Measurements from ENCODE around the gene TAPBPL.

The TAPBPL gene

DNA sequence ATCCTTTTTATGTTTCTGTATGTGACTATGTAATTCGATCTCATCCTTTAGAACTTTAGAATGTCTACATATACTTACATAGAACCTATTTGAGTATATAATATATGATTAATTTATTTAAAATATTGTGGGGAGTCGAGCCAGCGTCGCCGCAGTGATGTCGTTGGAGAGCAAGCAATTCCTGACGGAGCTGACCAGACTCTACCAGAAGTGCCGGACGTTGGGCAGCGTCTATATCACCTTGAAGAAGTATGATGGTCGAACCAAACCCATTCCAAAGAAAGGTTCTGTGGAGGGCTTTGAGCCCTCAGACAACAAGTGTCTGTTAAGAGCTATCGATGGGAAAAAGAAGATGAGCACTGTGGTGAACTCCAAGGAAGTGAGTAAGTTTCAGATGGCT lies 13.5 kb upstream of the TAPBPL start:
- DNase-seq, result no peak

DNA sequence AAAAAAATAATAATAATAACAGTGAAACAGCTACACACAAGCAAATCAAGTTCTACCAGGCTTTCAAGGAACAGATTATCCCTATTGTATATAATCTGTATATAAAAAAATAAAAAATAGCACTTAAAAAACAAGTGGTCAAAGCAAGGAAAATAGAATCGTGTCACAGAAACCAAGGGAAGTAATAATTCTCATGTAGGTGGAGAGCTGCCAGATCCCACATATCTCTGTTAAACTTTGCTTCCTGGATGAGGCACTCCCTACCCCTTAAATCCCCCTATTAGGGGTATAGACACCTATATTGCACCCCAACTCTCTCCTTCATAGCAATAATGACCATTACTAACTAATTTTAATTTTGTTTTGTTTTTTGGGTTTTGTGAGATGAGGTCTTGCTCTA lies 11.5 kb upstream of the TAPBPL start:
- DNase-seq, result no peak

DNA sequence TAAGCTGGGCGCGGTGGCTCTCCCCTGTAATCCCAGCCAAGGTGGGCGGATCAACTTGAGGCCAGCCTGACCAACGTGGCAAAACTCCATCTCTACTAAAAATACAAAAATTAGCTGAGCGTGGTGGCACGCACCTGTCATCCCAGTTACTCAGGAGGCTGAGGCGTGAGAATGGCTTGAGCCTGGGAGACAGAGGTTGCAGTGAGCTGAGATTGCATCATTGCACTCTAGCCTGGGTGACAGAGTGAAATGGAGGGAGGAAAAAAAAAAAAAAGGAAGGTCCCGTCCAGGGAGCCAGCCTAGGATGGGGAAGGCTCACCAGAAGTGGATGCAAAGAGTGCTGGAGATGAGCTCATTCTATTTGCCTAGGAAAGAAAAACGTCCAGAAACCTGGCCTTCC lies 9.0 kb upstream of the TAPBPL start:
- no peak for DNase-seq

DNA sequence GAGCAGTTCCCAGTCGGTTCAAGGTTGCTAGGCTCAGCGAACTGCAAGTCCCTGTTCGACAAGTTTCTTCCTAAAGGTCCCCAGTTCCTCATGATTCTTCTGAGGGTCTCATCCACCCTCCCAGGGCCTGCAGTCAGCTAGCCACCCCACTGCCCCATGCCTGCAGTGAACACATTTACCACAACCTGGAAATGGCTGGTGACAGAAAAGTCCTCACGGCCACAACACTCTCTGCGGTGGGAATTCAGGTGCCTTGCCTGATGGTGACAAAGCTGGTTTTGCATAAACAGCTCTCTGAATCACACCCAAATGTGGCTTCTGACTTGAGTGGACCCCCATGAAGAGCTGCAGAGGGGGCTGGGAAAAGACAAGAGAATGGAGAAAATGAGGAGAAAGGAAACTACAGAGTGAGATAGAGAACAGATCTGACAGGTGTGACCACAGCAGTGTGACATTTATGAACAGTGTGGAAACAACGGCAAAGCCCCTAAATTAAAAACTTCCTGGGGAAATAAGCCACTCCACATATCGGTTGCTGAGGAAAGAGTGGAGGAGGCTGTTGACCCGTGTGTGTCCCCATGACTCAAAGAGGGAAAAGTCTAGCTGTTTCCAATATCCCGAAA lies 8.4 kb upstream of the TAPBPL start:
- DNase-seq, result no peak

DNA sequence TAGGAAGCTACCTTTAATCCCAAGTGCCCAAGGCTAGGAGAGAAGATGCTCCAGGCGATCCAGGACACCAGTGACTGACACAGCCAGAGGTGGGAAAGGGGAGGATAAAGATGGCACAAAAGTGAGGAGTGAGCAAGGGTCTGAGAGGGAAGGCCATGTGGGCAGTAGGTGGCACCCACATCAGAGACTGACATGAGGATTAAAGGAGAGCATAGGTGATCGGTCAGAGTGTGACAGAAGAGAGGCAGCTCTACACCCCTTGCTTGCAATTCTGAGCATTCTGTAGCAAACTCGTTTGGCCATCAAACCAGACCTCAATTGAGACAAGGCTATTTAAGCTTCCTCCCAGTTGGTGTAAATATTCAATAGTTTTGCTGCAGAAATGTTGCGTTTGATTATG lies 7.8 kb upstream of the TAPBPL start:
- DNase-seq, result no peak

DNA sequence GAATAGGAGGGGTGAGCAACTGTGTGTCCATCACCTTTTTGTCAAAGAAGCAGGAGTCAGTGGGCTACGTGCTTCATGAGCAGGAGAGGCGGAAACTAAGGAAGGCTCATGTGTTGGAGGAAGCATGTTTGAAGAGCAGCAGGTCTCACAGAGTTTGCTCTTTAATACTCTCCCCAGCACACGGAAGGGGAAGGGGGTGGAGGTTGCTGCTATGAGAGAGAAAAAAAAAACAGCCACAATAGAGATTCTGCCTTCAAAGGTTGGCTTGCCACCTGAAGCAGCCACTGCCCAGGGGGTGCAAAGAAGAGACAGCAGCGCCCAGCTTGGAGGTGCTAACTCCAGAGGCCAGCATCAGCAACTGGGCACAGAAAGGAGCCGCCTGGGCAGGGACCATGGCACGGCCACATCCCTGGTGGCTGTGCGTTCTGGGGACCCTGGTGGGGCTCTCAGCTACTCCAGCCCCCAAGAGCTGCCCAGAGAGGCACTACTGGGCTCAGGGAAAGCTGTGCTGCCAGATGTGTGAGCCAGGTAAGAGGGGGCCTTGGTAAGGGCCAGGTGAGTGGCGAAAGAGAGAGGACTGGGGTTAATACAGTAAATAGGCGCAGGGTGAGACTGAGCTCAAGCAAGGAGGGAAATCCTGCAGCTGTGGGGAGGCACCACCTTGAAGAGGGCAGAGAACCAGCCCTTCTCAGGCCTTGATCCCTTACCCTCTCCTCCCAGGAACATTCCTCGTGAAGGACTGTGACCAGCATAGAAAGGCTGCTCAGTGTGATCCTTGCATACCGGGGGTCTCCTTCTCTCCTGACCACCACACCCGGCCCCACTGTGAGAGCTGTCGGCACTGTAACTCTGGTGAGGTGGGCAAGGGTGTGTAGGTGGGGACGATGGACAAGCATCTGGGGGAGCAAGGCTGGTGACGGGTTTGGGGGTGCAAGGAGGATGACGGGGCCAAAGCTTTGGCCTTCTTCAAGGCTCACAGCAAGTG lies 6.8 kb upstream of the TAPBPL start, which contains the start of gene CD27:
TSS of gene CD27 (plus strand) at position 252 of the 985 bp plus-strand sequence. CDS start at position 393, 141 bp downstream.
- DNase-seq, result no peak

DNA sequence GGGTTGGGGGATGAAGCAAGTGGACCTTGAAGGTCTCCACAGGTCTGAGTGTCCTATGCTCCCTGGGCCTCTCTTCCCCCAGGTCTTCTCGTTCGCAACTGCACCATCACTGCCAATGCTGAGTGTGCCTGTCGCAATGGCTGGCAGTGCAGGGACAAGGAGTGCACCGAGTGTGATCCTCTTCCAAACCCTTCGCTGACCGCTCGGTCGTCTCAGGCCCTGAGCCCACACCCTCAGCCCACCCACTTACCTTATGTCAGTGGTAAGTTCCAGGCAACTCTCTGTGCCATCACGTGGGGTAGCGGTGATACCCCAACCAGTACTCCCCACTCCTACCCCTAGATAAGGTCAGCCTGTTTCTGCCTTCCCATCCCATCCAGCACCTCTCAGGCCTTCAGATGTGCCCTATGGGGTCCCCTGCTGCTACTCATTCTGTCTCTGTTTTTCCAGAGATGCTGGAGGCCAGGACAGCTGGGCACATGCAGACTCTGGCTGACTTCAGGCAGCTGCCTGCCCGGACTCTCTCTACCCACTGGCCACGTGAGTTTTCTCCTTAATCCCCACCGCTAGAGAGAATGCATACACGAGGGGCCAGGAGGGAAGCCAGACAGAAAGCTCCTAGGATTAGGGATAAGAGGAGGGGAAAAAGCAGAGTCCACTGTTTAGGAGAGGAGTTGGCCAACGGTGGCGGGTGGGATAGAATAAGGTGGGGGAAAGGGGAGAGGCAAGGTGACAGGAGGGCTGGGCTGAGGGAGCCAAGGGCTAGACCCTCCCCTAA lies 1.6 kb upstream of the TAPBPL start:
- DNase-seq, result no peak

DNA sequence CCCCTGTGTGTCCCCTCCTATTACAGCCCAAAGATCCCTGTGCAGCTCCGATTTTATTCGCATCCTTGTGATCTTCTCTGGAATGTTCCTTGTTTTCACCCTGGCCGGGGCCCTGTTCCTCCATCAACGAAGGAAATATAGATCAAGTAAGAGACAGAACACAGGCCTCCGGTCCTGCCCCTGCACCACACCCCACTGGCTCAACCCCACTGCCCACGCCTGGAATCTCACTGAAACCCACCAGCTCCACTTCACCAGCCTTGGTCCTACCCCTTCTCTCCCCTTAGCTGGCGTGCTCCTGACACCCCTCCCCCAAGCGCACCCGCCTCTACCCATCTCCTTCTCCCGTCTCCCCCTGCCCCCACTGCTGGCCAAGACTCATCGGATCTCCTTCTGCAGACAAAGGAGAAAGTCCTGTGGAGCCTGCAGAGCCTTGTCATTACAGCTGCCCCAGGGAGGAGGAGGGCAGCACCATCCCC lies 934 bp upstream of the TAPBPL start:
- no peak for DNase-seq

DNA sequence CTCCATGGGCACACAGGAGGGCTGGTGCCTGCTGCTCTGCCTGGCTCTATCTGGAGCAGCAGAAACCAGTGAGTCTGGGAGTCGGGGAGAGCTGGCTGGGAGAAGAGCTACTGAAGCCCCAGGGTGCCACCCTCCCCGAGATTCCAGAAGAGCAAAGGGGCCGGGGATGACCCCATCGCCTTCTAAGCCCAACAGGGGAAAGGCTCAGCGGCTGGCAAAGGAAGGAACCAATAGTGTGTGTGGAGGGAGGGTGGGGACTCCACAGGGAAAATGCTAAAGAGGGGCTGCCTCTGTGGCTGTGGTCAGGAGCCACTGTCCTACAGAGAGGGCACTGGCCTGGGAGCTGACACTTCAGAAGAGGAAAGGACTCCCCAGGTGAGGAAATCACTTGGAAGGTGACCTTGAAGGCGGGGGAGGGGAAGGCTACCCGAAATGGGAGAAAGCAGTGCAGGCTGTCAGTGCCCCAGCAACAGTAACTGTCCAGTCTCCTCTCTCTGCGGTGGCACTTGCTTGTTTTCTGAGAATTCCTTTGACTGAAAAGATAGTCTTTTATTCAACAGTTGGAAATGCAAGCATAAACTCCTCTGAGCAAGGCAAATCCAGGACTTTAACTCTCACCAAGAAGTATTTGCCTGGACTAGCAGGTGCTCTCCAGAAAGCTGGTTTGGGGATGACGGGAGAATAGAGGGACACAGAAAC lies 552 bp downstream of the TAPBPL start:
- DNase-seq, result no peak

DNA sequence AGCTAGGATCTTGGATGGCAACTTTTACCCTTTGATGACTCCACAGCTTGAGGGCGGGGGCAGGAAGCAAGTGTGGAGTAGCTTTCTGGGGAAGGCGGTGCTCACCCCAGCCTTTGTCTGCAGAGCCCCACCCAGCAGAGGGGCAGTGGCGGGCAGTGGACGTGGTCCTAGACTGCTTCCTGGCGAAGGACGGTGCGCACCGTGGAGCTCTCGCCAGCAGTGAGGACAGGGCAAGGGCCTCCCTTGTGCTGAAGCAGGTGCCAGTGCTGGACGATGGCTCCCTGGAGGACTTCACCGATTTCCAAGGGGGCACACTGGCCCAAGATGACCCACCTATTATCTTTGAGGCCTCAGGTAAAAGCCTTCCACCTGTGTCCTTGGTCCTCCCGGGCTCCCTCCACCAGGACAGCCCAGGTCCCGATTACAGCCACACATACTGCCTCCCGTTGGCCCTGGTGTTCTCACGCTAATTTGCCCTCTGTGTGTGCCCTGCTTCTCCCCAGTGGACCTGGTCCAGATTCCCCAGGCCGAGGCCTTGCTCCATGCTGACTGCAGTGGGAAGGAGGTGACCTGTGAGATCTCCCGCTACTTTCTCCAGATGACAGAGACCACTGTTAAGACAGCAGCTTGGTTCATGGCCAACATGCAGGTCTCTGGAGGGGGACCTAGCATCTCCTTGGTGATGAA lies 1.2 kb downstream of the TAPBPL start:
- DNase-seq, result no peak

DNA sequence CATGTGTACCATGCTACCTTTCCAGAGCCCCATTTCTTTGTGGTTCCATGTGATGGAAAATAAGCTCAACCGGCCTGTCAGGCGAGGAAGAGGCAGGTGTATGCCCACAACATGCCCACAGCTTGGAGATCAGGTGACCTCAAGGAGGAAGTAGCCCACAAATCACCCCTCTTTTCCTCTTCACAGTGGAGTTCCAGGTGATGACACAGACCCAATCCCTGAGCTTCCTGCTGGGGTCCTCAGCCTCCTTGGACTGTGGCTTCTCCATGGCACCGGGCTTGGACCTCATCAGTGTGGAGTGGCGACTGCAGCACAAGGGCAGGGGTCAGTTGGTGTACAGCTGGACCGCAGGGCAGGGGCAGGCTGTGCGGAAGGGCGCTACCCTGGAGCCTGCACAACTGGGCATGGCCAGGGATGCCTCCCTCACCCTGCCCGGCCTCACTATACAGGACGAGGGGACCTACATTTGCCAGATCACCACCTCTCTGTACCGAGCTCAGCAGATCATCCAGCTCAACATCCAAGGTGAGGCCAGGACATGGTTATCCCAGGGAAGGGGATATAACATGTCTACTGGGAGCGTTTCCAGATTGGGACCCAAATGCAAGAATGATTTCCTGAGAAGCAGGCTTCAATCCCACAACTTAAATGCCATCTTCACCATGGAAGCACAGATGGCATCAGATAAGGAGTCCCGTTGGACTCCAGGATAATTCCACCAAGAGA lies 5.5 kb downstream of the TAPBPL start:
- DNase-seq, result no peak

DNA sequence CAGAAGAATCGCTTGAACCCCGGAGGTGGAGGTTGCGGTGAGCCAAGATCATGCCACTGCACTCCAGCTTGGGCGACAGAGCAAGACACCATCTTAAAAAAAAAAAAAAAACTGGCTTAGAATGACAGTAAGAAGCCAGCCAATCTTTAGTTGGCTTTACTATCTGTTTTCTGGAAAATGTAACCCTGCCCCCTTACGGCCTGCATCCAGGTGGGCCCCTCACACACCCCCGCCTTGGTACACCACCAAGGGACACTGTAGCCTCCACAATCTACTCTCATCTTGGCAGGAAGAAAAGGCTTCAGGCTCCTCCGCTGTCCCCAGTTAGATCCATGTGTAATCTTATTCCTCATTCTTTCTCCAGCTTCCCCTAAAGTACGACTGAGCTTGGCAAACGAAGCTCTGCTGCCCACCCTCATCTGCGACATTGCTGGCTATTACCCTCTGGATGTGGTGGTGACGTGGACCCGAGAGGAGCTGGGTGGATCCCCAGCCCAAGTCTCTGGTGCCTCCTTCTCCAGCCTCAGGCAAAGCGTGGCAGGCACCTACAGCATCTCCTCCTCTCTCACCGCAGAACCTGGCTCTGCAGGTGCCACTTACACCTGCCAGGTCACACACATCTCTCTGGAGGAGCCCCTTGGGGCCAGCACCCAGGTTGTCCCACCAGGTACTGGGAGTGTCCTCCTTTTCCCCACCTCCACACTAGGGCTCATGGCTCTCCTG lies 6.6 kb downstream of the TAPBPL start:
- no peak for DNase-seq

DNA sequence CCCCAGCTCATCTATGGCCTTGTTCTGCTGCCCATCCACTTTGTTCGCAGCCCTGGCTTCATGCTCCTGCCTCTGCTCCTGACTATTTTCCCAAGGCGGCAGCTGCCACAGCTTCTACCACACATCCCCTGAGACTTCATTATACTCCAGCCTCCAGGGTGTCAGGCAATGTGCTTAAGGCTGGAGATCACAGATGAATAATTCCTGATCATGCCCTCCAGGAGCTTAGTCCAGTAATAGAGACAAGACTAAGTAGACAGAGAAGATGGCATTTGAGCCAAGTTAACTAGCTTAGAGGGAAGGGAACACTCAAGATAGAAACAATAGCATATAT lies 7.1 kb downstream of the TAPBPL start:
- DNase-seq, result no peak

DNA sequence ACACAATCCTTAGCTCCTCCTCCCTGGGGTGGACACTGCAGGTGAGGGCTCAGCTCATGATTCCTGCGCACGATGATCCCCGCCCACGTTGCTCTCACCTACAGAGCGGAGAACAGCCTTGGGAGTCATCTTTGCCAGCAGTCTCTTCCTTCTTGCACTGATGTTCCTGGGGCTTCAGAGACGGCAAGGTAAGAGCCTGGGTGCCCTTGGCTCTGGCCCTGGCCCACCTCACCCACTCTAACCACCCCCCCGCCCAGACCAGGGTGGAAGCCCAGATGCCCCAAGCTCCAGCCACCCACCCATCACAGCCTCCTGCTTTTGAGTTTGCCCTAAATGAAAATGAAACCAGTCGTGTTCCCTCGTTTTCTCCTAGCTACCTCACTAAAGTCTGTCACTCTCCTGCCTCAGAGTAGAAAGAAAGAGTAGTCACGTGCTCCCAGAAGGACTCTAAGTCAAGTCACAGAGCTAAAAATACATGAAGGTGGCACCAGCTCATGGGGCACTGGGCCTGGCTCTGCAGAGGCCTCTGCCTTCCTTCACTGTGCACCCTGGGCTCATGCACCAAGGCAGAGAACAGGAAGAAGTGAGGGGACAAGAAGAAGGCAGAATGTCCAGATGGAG lies 9.0 kb downstream of the TAPBPL start:
- no peak for DNase-seq

DNA sequence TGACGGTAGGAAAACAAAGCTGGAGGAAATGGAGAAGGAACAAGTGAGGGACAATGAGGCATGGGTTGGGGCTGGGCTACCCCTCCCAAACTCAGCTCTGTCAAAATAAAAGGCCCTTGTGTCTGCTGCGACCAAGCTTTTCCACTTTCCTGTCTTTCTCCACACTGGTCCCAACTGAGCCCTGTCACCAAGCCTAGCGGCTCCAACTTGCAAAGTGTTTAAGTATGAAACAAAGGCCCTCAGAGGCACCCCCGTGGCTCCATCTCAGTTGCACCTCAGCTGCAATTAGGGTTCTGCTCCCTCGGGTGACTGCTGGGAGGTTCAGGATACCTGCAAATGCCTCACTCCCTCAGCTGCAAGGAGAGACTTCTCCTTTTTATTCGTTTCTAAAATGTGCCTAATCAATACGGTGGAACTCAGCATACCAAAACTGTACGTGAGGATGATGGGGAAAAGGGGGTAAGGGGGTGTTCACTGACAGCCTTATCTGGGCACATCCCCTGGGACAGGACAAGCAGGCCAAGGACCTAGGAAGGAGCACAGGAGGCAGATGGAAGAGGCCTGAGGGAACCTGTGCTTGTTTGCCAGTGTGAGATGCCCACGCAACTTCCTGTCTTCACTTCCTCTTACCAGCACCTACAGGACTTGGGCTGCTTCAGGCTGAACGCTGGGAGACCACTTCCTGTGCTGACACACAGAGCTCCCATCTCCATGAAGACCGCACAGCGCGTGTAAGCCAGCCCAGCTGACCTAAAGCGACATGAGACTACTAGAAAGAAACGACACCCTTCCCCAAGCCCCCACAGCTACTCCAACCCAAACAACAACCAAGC lies 9.8 kb downstream of the TAPBPL start:
- DNase-seq, result no peak

DNA sequence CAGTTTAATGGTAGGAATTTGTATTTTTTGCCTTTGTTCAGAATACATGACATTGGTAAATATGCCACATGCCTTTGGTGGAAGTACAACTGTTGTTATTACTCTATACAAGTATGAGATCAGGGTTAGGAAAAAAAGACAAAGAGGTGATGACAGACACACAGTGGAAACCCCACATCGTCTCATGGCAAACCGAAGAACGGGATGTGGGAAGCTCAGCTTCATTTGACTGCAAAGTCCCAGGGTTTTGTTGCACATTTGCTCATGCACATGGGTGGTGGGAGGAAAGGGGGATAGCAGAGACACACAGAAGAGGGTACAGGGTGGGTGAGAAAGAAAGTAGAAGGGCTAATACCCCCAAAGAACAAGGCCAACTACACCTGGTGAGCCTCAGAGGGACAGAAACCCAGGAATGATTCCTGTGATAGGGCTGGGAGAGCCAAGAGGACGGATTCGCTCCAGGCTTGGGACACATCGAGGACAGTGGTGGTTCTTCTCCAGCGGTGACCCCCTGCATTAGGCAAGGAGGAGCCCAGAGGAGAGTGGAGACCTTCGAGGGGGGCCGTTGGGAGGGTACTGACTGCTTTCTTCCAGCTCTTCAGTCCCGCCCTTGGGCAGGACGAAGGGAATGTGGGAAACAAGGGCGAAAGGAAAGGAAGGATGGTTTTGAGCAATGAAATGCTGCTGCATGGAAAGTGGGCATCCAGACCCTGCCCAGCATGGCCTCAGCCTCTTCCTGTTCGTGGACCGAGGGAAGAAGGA lies 10.6 kb downstream of the TAPBPL start:
- DNase-seq, result no peak

DNA sequence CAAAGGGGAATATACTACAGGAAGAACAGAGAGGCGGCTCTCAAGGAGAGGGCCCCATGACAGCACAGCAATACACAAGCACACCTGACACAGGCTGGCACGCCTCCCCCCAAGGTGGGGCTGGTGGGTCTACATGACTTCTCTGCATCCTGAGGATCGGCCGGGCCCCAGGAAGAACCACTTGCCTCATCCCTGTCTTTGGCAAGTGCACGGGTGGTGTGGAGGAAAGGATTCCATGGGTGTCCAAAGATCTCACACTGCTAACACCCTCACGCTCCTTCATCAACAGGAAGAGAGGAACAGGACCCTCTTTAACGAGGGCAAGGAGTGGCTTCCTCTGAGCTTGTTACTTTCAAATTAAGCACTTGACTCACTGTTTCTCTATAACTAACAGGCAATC lies 11.4 kb downstream of the TAPBPL start:
- DNase-seq, result no peak

DNA sequence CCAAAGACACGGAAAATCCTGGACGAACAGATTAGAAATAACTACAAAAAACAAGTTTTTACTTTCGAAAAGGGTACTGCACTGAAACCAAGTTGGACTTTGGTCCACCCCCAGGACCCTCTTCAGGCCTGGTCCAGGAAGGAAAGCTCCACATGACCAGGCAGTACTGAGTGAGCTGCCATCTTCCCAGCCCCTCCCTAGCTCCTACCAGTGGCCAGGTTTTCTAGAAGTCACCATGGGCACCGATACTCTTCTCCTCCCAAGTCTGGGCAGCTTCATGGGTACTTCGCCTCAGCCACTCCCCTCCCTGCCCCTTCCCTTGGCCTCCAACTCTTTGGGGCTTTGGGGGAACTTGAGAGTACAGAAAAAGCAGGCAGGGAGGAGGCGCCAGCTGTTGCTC lies 12.0 kb downstream of the TAPBPL start:
- DNase-seq, result no peak

DNA sequence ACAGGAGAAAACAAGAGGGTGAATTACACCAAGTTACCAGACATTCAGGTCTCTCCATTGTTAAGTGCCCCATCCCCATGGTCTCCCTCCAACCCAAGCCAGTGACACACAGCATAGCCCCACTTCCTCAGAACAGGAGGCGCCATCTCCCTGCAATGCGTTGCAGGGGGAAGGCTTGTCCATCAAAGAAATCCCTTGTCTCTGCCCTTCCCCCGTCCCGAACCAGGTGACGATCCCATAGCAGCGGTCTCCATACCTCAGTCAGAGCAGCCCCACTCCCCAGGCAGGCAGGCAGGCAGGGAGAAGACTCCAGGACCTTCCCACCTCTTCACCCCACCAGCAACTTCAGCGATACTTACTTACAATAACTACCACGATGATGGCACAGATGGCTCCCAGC lies 12.7 kb downstream of the TAPBPL start:
- DNase-seq, result no peak

Data from DMS 273 treated with DMSO at 0.1 percent for 48 hours (cell line).